NOMO-1 (cell line): ENCODE results near the gene PRR13.
"Not testable (repeated sequence)": the region's sequence is repeated elsewhere in the genome, so short reads cannot be mapped to it uniquely, and the experiment has no call there.

Source experiments
- DNase-seq, 2 experiments: peaks; one replicate each; lab custom pipeline; 2025; ENCODE audit not compliant: unreplicated experiment in 2 of 2; lab: John Stamatoyannopoulos, UW

Gene PRR13

DNA sequence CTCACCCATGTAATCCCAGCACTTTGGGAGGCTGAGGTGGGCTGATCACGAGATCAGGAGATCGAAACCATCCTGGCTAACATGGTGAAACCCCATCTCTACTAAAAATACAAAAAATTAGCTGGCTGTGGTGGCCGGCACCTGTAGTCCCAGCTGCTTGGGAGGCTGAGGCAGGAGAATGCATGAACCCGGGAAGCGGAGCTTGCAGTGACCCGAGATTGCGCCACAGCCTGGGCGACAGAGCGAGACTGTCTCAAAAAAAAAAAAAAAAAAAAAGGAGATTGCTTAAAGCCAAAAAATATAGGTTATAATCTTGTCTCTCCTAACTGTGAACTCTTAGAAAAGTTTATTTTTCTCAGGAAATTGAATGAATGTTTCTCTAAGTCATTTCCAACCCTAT is 6.2 kb upstream of the PRR13 start:
- not testable (repeated sequence) for DNase-seq

DNA sequence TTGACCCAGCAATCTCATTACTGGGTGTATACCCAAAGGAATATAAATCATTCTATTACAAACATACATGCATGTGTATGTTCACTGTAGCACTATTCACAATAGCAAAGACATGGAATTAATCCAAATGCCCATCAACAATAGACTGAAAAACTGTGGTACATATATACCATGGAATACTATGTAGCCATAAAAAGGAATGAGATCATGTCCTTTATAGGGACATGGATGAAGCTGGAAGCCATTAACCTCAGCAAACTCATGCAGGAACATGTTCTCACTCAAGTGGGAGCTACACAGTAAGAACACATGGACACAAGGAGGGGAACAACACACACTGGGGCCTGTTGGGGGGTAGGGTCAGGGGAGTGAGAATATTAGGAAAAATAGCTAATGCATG is 2.0 kb upstream of the PRR13 start:
- DNase-seq = not testable (repeated sequence)

DNA sequence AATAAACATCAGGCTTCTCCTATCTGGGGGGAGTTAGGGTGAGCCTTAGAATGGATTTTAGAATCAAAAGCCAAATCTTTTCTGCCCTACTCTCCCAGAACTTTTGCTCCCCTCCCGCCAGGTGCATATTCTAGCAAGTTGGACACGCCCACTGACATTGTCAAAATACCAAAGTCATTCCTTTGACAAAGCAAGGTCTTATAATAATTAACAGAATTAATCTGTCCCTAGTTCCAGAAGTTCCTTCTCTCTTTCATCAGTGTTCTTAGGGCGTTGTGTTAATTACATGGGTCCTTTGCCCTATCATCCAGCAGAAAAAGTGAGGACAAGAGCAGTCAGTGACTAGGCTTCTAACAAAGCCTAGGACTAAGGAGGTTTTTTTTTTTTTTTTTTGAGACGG is 2.4 kb downstream of the PRR13 start:
- no peak for DNase-seq

DNA sequence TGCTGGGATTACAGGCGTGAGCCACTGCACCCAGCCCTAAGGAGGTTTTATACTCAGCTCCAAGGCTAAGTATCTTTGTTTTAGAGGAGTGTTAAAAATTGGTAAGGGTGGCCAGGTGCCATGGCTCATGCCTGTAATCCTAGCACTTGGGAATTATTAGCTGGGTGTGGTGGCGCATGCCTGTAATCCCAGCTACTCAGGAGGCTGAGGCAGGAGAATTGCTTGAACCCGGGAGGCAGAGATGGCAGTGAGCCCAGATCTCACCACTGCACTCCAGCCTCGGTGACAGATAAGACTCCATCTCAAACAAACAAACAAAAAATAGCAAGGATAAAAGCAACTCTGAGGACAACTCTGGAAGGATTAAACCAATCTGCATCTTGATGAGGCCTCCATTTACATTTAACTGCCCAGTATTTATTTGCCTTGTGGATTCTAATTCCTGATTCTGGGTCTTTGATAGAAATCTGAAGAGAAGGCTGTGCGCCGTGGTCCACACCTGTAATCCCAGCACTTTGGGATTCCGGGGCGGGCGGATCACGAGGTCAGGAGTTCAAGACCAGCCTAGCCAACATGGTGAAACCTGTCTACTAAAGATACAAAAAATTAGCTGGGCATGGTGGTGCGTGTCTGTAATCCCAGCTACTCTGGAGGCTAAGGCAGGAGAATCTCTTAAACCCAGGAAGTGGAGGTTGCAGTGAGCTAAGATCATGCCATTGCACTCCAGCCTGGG is 3.2 kb downstream of the PRR13 start:
- not testable (repeated sequence) for DNase-seq

DNA sequence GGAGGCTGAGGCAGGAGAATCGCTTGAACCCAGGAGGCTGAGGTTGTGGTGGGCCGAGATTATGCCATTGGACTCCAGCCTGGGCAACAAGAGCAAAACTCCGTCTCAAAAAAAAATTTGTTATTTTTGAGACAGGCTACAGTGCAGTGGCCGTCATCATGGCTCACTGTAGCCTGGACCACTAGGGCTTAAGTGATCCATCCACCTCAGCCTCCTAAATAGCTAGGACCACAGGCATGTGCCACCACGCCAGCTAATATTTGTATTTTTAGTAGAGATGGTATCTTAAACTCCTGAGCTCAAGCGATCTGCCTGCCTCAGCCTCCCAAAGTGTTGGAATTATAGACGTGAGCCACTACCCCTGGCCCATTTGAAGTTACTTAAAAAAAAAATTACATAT is 9.4 kb downstream of the PRR13 start:
- no peak for DNase-seq

DNA sequence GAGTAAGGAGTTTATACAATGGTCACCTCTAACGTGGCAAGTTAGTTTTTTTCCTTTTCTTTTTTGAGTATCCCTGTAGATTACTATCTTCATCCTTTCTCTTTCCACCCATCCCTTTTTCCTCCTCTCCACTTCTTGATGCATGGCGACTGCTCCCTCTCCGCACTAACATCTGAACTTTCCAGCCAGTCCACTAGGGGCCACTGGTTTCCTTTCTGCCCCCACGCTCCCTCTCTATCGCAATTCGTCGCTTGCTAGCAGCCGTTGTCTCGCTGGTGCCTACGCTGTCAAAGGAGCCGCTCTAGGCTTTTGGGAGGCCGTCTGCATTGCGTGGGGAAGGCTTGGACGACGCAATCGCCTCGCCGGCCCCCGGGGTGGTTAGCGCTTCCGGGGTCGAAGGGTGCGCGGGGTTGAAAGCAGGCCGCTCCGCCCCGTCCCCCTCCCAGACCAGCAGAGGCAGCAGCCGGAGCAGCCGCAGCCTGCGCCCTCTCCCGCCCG is 10.2 kb downstream of the PRR13 start, which contains the start of gene PCBP2:
Gene PCBP2, plus strand, starts transcription at position 442 of the 498 bp plus-strand sequence. CDS start 2,699 bp downstream, outside the sequence.
- peak; percentile 99 to 100 for DNase-seq

DNA sequence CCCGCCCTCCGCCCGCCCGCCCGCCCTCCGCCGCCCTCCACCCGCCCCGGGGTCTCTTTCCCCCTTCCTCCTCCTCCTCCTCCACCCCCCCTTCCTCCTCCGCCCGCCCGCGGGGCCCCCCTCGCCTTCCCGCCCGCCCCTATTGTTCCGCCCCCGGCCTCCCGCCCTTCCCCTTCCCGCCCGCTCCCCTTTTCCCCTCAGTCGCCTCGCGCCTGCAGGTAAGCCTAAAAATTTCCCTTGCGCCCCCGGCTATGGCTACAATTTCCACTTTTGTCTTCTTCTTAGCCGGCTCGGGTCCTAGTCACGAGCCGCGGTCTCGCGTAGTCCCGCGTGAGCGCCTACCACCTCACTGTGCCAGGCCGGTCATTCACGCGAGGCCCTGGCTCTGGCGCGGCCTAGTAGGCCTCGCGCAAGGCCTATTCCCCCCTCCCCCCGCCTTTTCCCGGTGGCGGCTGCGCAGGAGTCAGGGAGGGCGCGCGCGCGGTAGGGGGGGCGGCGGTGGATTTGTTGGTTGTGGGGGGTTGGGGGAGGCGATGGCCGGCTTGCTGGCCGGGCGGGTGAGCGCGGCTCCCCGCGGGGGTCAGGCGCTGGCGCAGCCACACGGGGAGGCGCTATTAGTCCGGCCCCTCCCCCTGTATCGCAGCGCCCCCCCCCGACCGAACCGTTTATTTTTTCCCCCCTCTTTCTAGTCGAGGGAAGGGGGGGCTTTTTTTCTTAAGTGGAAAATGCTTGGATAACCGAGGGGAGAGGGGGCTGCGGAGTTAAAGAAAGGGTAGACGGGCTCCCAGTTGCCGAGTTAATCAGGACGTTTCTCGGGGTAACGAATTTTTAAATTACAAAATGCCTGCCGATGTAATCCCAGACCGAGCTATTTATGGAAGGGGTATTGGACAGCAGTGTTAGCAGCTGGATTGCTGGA is 10.9 kb downstream of the PRR13 start:
- DNase-seq = peak; percentile 56

DNA sequence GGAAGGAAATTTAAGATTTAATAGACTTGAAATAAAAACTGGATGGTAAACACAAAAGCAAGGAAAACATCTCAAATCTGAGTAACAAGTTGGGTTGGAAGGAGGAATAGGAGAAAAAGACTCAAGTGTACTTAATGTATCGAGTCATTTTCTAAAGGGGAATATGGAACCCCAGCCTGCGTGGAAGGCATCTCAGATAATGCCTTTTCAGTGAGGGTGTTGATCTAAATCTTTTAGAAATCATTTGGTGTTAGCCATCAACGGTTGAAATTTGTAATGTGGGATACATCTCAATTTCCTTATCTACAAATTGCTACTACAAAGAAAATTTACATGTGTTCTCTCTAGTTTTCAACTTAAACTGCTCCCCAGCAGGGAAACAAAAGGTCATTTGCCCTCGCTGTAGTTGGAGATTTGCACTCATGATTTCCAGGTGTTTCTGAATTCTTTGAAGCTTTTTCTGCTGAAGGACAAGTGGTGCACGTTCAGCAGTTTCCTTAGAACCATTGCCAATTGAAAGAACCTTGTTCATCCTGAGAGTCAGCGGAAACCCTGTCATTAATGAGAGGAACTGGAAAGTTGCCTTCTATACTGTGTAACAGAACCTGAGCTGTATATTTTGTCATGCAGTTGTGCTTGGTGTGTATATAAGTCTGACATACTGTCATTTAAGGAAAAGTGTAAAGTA is 12.6 kb downstream of the PRR13 start:
- no peak for DNase-seq

DNA sequence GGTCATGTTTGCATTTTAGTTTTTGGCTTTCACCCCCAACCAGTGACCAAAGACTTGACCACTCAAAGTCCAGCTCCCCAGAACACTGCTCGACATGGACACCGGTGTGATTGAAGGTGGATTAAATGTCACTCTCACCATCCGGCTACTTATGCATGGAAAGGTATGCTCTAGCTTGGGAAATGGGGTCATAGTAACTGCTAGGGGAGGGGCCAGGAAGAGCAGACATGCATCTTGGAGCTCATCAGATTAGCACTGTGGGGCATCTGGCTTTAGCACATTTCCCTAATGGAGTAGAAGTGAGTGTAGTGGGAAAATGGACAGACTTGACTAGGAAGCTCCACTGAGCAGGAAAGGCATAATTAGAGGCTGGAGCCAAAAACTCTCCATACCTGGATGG is 13.2 kb downstream of the PRR13 start:
- DNase-seq = no peak

DNA sequence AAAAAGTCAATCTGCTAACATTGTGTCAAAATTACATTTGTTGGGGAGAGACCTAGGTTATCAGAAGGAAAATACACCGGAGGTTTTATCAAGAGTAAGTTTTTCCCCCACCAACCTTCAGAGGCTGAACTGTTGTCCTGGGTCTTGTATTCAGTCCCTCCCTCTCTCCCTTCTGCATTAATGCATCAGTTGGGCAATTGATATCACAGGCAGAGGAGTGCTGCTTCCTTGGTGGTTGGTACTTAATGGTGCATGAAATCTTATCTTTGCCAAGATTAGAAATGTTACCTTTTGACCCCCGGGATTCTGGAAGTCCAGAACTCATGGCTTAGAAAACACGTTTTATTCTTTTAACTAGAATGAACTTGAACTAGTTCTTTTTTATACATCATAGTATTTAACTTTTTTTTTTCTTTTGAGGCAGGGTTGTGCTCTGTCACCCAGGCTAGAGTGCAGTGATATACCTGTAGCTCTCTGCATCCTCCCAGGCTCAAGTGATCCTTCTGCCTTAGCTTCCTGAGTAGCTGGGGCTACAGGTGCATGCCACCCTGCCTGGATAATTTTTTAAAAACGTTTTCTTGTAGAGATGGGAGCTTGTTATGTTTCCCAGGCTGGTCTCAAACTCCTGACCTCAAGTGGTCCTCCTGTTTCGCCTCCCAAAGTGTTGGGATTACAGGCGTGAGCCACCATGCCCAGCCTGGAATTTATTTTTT is 15.3 kb downstream of the PRR13 start:
- no peak for DNase-seq

DNA sequence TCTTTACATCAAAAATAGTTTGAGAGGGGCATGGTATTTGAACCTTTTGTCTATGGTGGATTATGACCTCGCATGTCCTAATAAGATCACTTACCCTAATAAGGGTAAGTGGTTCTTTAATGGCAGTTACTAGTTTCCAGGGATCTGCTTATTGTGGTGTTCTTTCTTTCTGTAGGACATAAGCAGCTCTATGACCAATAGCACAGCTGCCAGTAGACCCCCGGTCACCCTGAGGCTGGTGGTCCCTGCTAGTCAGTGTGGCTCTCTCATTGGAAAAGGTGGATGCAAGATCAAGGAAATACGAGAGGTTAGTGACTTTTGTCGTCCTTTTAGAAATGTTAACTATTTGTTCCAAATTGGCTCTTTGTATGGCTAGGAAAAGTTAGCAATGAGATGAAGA is 17.6 kb downstream of the PRR13 start:
- no peak for DNase-seq

DNA sequence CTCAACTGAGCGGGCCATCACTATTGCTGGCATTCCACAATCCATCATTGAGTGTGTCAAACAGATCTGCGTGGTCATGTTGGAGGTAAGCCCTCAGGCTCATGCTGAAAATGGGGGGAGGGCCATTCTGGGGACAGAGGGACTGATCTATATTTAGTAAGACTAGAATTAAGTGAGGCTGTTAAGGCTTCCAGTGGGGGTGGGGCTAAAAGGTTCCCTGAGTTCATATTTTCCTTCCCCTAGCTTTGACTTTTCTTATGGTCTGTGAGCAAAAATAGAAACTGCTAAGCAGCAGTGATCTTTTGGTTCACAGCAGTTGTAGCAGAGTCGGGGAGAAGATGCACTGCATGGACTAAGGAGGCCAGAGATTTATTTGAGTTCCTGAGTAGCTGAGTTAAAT is 19.5 kb downstream of the PRR13 start:
- DNase-seq = no peak

DNA sequence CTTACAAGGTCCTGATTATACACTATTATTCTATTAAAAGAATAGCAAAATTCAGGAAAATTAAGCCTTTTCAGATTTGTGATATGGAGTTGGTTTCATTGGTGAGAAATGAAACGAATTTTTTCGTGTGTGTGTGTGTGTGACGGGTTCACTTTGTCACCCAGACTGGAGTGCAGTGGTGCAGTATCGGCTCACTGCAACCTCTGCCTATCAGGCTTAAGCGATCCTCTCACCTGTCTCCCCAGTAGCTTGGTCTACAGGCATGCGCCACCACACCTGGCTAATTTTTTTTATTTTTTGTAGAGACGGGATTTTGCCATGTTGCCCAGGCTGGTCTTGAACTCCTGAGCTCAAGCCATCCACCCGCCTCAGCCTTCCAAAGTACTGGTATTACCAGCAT is 20.1 kb downstream of the PRR13 start:
- DNase-seq = no peak

DNA sequence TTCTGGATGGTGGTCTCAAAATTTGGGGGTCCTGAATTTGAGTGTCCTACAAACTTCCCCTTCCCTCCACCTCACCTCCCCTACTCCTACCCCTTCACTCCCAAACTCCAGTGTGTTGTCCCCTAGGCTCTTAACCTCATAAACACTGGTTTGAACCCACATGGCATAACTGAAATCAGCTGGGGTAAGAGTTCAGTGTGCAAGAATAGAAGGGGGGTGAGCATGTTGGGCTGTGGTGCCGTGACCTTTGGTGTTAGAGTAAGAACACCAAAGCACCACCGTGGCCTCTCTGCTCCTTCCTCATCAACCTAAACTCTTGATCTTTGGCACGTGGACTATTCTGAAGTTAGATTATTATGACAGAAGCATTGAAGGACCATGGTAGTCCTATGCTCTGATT is 21.4 kb downstream of the PRR13 start:
- no peak for DNase-seq

DNA sequence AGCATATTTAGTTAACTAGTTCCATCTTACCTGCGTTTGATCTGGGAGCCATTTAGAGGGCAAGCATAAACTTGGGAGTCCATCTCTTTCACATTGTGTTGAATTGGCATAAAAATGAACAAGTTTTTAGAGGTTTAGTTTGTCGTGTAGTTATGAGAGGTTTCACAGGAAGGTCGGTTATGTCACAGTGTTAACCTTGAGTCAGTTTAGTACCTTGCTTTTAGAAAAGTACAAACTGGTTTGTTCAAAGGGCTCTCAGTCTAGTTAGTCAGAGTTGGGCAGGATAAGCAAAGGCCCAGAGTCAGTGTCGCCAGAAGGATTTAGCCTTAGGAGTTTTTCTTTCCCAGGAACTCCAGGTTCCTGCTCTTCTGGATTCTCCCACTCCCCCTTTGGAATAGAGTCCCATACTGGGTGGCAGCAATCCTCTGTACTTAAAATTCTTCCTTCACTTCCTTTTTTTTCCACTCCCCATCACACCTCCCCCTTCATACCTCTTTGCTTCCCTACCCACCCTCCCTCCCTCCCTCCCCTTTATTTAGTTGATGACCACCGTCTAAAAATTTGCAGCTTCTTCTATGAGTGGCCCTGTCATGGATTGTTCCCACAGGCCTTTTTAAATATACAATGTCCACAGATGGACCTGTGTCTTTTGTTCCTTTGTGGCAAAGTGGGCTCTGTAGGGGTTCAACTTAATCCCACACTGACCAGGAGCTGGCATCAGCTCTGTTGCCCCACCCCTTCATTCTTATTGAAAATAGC is 22.4 kb downstream of the PRR13 start:
- no peak for DNase-seq

DNA sequence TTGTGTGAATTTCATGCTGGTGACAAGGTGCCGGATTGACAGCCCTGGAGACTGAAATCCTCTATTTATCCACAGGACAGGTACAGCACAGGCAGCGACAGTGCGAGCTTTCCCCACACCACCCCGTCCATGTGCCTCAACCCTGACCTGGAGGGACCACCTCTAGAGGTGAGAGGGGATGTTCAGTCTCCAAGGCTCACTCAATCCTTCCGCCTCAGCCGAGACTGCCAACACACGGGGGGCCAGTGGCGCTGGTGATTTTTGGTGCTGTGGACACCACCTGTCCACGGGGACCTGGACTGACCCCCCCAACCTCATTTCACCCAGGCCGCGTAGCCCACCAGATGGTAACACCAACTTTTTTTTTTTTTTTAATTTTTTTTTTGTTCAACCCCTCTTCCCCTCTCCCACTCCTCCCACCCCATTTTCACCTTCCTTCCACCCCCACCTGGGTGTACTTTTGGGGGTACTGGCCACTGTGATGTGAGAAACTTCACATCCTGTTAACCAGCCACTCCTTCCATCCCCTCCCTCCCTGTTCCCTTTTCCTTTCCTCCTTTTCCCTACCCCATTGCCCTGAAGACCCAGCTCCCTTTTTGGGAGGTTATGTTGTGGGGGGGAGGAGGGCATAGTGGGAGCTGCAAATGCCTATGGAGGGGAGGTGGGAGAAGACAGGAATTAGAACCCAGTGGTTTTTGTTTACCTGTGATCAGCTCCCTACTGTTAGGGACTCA is 23.3 kb downstream of the PRR13 start:
- no peak for DNase-seq

DNA sequence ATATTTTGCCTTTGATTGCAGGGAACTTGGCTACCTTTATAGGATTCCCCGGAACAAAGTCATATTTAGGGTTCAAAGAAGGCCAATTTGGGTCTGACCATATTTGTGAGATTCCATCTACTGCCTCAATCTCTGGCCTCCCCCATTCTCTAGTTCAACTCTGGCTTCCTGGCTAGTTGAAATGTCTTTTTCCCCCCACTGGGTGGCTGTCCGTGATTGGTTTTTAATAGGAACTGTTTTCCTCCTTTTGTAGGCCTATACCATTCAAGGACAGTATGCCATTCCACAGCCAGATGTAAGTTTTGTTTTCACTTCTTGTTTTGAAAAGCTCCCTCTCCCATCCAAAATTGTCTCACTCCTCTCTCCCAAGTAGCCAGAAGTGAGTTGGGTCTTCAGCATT is 24.1 kb downstream of the PRR13 start:
- no peak for DNase-seq

DNA sequence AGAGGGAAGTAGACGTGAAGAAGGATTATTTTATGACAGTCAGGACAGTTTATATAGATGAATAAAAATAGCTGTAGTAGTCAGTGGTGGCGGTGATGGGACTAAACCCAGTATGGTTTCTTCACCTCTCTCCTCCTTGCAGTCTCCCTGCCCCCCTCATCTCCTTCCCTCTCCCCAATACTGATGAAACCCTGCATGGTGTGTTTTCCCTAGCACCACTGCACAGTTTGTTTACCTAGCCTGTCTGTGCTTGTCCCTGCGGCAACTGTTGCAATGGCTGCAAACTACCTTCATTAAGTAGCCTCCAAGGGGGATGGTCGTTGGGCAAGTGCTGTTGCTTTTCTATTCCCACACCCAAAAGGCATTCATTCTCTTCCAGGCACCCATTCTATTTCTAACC is 25.1 kb downstream of the PRR13 start:
- DNase-seq = no peak

DNA sequence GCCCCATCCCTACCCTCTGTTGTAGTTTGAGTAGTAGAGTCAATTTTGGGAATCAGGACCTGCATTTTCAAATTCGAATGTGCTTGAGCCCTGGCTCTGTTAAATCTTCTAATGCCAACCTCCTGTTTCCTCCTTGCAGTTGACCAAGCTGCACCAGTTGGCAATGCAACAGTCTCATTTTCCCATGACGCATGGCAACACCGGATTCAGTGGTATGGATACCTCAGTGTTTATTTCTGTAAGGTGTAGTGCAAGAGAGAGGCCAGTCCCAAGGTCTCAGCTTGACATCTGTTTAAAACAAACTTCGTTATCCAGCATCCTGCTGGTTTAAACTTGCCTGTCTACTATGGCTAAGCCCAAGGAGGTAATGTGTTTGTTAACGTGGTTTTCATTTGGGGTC is 25.5 kb downstream of the PRR13 start:
- no peak for DNase-seq
